TTC549 (cell line): ENCODE results near the gene WDHD1.
"Not testable (repeated sequence)": the region's sequence is repeated elsewhere in the genome, so short reads cannot be mapped to it uniquely, and the experiment has no call there.

Source experiments
- FAIRE-seq: peaks from 2 replicates; lab custom pipeline; 2012; peaks lifted over from hg19 to GRCh38; lab: Jason Lieb, UNC

The WDHD1 gene

GRCh38 chr14:54908973-54909372, 117.9 kb downstream of the WDHD1 start:
- FAIRE-seq: not testable (repeated sequence)

DNA sequence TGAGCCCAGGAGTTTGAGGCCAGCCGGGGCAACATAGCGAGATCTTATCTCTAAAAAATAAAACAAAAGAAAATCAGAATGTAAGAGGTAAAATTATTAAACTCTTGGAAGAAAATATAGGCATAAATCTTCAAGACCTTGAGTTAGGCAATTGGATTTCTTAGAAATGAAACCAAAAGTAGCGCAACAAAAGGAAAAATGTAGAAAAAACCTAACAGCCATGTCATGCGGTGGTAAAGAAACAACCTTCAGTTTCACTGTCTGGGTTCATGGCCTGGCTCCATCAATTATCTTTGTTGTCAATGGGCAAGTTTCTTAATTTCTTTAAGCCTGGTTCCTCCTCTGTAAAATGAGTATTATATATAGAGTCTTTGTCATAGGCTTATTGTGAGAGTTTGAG, 118.7 kb downstream of the WDHD1 start:
- no peak for FAIRE-seq

GRCh38 chr14:54906075-54906474, 120.8 kb downstream of the WDHD1 start:
- no peak for FAIRE-seq

- no peak for FAIRE-seq
Observed at GRCh38 chr14:54902521-54903420, 124.1 kb downstream of the WDHD1 start, which contains the start of gene GCH1. GCH1 (minus strand) TSS chr14:54902826; CDS start chr14:54902663, 163 bp downstream.

GRCh38 chr14:54902143-54902520, 124.8 kb downstream of the WDHD1 start:
- FAIRE-seq: no peak

DNA sequence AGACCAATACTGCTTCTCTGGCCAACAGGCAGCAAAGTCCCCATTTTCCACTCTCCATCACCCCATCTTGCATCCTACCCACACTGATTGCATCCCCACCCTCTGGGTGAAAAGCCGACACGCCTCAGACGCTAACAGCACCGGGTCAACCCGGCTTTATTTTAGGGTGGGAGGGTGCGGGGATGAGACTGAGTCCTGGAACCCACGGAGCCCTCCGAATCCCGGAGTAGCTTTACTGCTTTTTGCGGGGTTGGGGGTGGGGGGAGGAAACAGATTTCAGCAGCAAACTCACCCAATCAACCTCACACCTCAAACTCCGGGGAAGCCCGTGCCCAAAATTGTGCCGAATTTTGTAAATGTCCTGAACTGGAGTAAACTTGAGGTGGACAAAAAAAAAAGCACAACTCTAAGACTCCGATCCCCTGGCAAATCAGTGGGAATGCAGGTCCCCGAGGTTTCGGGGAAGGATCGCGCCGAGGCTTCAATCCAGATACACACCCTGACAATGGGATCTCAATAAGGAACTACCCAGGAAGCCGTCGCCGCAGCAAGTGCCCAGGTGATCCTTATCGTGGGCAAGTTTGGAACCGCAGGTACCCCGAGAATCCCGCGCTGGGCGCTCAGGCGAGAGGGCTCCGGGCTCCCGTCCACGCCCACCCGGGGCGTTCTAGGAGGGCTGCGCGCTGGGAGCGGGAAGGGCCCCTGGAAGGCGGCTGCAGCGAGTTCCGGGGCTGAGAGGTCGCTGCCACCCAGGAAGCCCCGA, 125.3 kb downstream of the WDHD1 start:
- no peak for FAIRE-seq

- FAIRE-seq: no peak
Observed at GRCh38 chr14:54899573-54899972, 127.3 kb downstream of the WDHD1 start.

- FAIRE-seq: not testable (repeated sequence)
Observed at GRCh38 chr14:54897809-54898555, 128.9 kb downstream of the WDHD1 start.

DNA sequence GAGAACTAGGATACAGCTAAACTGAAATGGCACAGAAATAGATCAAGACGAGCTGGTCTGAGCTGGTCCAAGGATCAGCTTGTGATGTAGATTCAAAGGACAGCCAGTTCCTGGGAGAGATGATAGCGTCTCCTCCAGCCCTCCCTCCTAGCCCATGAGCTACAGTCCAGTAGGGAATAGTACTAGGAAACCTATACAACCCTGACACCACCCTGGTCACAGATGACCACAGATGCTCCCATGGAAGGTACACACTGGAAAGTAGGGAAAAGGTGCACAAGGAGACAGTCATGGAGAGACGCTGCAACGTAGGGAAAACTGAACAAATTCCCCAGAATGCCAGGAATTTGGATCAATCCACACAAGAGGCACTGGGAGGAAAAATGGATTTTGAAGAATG, 131.2 kb downstream of the WDHD1 start:
- no peak for FAIRE-seq

- FAIRE-seq: no peak
Observed at GRCh38 chr14:54894995-54895394, 131.9 kb downstream of the WDHD1 start.

GRCh38 chr14:54893151-54893760, 133.6 kb downstream of the WDHD1 start:
- FAIRE-seq: peak; percentile 36

GRCh38 chr14:54891471-54892245, 135.2 kb downstream of the WDHD1 start:
- no peak for FAIRE-seq

- FAIRE-seq: no peak
Observed at GRCh38 chr14:54890788-54891187, 136.1 kb downstream of the WDHD1 start.

GRCh38 chr14:54889919-54890318, 137.0 kb downstream of the WDHD1 start:
- FAIRE-seq: no peak
